HL-60 (cell line): ENCODE measurements around the gene BTBD9.

Experiments used
- GABPA ChIP-seq: IDR thresholded peaks from 2 replicates; pipeline ENCODE4 v1.6.1; 2012; ENCODE audit warnings: low read depth
- POLR2AphosphoS5 ChIP-seq: IDR thresholded peaks from 2 replicates; pipeline ENCODE4 v1.6.1; 2012; ENCODE audit warnings: low read depth
- TF ChIP-seq, protein P1 (sequence below): IDR thresholded peaks from one replicate; pipeline ENCODE4 v1.5.1; 2011; ENCODE audit warnings: low read length, control low read depth, inconsistent platforms; ENCODE audit not compliant: insufficient read depth
- TF ChIP-seq, protein P2 (sequence below): IDR thresholded peaks from 2 replicates; pipeline ENCODE4 v1.6.1; 2012; ENCODE audit warnings: low read depth; ENCODE audit not compliant: insufficient replicate concordance

DNA sequence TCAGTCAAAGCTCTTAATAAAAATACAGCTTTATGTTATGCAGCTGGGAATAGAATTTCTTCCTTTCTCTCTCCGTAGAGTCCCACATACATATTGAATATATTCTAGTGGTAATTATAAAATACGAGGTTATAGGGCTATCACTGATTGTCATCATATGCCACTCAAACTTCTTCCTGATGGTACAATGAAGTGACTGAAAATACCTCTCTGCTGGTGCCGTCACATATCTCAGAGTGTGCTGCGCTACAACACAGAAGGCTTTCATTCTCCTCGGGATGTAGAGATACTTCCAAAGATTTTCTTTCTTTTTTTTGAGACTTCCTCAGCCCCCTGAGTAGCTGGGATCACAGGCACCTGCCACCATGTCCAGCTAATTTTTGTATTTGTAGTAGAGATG lies 249.9 kb downstream of the BTBD9 start:
- TF ChIP-seq, protein P1, sequence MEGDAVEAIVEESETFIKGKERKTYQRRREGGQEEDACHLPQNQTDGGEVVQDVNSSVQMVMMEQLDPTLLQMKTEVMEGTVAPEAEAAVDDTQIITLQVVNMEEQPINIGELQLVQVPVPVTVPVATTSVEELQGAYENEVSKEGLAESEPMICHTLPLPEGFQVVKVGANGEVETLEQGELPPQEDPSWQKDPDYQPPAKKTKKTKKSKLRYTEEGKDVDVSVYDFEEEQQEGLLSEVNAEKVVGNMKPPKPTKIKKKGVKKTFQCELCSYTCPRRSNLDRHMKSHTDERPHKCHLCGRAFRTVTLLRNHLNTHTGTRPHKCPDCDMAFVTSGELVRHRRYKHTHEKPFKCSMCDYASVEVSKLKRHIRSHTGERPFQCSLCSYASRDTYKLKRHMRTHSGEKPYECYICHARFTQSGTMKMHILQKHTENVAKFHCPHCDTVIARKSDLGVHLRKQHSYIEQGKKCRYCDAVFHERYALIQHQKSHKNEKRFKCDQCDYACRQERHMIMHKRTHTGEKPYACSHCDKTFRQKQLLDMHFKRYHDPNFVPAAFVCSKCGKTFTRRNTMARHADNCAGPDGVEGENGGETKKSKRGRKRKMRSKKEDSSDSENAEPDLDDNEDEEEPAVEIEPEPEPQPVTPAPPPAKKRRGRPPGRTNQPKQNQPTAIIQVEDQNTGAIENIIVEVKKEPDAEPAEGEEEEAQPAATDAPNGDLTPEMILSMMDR, result no peak
- no peak for TF ChIP-seq GABPA
- TF ChIP-seq POLR2AphosphoS5, result no peak
- TF ChIP-seq, protein P2, sequence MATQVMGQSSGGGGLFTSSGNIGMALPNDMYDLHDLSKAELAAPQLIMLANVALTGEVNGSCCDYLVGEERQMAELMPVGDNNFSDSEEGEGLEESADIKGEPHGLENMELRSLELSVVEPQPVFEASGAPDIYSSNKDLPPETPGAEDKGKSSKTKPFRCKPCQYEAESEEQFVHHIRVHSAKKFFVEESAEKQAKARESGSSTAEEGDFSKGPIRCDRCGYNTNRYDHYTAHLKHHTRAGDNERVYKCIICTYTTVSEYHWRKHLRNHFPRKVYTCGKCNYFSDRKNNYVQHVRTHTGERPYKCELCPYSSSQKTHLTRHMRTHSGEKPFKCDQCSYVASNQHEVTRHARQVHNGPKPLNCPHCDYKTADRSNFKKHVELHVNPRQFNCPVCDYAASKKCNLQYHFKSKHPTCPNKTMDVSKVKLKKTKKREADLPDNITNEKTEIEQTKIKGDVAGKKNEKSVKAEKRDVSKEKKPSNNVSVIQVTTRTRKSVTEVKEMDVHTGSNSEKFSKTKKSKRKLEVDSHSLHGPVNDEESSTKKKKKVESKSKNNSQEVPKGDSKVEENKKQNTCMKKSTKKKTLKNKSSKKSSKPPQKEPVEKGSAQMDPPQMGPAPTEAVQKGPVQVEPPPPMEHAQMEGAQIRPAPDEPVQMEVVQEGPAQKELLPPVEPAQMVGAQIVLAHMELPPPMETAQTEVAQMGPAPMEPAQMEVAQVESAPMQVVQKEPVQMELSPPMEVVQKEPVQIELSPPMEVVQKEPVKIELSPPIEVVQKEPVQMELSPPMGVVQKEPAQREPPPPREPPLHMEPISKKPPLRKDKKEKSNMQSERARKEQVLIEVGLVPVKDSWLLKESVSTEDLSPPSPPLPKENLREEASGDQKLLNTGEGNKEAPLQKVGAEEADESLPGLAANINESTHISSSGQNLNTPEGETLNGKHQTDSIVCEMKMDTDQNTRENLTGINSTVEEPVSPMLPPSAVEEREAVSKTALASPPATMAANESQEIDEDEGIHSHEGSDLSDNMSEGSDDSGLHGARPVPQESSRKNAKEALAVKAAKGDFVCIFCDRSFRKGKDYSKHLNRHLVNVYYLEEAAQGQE, result no peak
